Right atrium auricular region (tissue), 2 donors: ENCODE measurements around the gene LITAF. TPM values are rescaled to one million over a fixed set of nuclear protein-coding genes. Genes with fewer than 3 reads are reported as not detected.
A peak's percentile ranks its signal among the peaks of the same experiment; 100 is the strongest.

Experiments used
- DNase-seq: peaks from one replicate; pipeline ENCODE4 v3.0.0-alpha.2; 2019; ENCODE audit warnings: low spot score
- H3K27ac ChIP-seq, 2 donors: fragments of 200-600 bp; sonication (generic); 1 replicate in 1 of 2; 2 replicates in 1 of 2; pipeline ENCODE4 v1.5.1; 2016 to 2019
- H3K27me3 ChIP-seq, 2 donors: fragments of 200-600 bp; sonication (generic); one replicate each; pipeline versions ENCODE4 v1.5.1 to v1.6.0; 2017 to 2019
- H3K36me3 ChIP-seq: fragments of 200-600 bp; sonication (generic); one replicate; pipeline ENCODE4 v1.5.1; 2016
- H3K4me1 ChIP-seq, 2 donors: fragments of 200-600 bp; sonication (generic); one replicate each; pipeline versions ENCODE4 v1.5.1 to v1.6.0; 2017 to 2019
- H3K4me3 ChIP-seq, 2 donors: fragments of 200-600 bp; sonication (generic); 1 replicate in 1 of 2; 2 replicates in 1 of 2; pipeline ENCODE4 v1.5.1; 2017 to 2019; ENCODE audit warnings: mild to moderate bottlenecking in 1 of 2, moderate library complexity in 1 of 2
- H3K9me3 ChIP-seq, 2 donors: fragments of 200-600 bp; sonication (generic); one replicate each; pipeline ENCODE4 v1.5.1; 2019
- total RNA-seq, 2 donors: library from RNA; depleted of rRNA; stranded (reverse); fragments of >200 nt; gene quantifications; one replicate each; pipeline ENCODE4 v1.1.0, GENCODE V29; 2016
- TF ChIP-seq, protein P1 (sequence below), 2 donors: fragments of 200-600 bp; sonication (generic); IDR thresholded peaks; one replicate each; pipeline ENCODE4 v1.5.1; 2019; ENCODE audit warnings: antibody characterized with exemption in 2 of 2

Gene LITAF
- total RNA-seq, 2 donors from 2014 or later = 48.1 to 50.7 TPM

- no peak for DNase-seq
- no peaks in the 10 kb centered on the region for H3K27me3 ChIP-seq
Measured at GRCh38 chr16:11586378-11586855, 302 bp downstream of the LITAF start.

GRCh38 chr16:11585460-11586377 is 1.0 kb downstream of the LITAF start:
- DNase-seq = peak; percentile 72
- peak overlapping the region; percentile 93 to 95 for H3K27ac ChIP-seq
- TF ChIP-seq, protein P1, sequence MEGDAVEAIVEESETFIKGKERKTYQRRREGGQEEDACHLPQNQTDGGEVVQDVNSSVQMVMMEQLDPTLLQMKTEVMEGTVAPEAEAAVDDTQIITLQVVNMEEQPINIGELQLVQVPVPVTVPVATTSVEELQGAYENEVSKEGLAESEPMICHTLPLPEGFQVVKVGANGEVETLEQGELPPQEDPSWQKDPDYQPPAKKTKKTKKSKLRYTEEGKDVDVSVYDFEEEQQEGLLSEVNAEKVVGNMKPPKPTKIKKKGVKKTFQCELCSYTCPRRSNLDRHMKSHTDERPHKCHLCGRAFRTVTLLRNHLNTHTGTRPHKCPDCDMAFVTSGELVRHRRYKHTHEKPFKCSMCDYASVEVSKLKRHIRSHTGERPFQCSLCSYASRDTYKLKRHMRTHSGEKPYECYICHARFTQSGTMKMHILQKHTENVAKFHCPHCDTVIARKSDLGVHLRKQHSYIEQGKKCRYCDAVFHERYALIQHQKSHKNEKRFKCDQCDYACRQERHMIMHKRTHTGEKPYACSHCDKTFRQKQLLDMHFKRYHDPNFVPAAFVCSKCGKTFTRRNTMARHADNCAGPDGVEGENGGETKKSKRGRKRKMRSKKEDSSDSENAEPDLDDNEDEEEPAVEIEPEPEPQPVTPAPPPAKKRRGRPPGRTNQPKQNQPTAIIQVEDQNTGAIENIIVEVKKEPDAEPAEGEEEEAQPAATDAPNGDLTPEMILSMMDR (IDR thresholded peaks at IDR 0.05) = no peak
- H3K9me3 ChIP-seq = peaks cover 0 to 6% of the 10 kb centered on the region in 2 donors
- no peaks in the 10 kb centered on the region for H3K27me3 ChIP-seq
- H3K4me3 ChIP-seq = peak overlapping the region; percentile 57 to 84
- H3K4me1 ChIP-seq = peaks cover 0 to 32% of the 10 kb centered on the region in 2 donors
- no peaks in the 10 kb centered on the region for H3K36me3 ChIP-seq

More at GRCh38 chr16:11586378-11586855, 302 bp downstream of the LITAF start:
- peak overlapping the region; percentile 57 to 84 for H3K4me3 ChIP-seq
- H3K36me3 ChIP-seq = no peaks in the 10 kb centered on the region
- H3K9me3 ChIP-seq = peaks cover 0 to 6% of the 10 kb centered on the region in 2 donors
- TF ChIP-seq, protein P1 (IDR thresholded peaks at IDR 0.05) = no peak
- H3K4me1 ChIP-seq = peaks cover 0 to 32% of the 10 kb centered on the region in 2 donors
- H3K27ac ChIP-seq = peak overlapping the region; percentile 93 to 95

- Histone ChIP-seq H3K27me3 (no peaks in the 10 kb centered on the region), H3K9me3 (peaks cover 0 to 6% of the 10 kb centered on the region in 2 donors), H3K4me3 (no peak overlapping the region), H3K36me3 (no peaks in the 10 kb centered on the region), H3K27ac (peak overlapping the region; percentile 57 to 71), H3K4me1 (peaks cover 0 to 32% of the 10 kb centered on the region in 2 donors)
- TF ChIP-seq, protein P1 (IDR thresholded peaks at IDR 0.05) = no peak
- no peak for DNase-seq
Measured at GRCh38 chr16:11583889-11584565, 2.7 kb downstream of the LITAF start.

DNA sequence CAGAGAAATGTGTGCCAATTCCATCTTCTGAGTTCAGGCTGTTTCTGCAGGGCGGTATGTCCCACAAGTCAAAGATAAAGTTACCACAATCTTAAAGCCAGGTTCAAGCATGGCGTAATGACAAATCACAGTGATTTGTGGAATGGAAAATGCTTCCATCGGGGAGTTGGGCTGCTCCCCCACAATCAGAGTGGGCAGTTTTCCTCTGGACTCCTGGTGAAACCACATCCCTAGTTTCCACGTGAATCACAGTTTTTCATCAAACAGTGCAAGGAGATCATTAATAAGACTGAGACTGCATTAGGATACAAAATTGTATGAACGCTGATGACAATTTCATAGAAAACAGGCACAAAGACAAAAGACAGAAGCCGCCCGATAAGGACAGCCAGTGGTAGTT is 3.6 kb downstream of the LITAF start:
- H3K27me3 ChIP-seq = no peaks in the 10 kb centered on the region
- peaks cover 0 to 32% of the 10 kb centered on the region in 2 donors for H3K4me1 ChIP-seq
- H3K27ac ChIP-seq = peak overlapping the region; percentile 2 to 71
- TF ChIP-seq, protein P1 (IDR thresholded peaks at IDR 0.05) = no peak
- H3K9me3 ChIP-seq = peaks cover 0 to 6% of the 10 kb centered on the region in 2 donors
- no peaks in the 10 kb centered on the region for H3K36me3 ChIP-seq
- no peak overlapping the region for H3K4me3 ChIP-seq
- DNase-seq = no peak

DNA sequence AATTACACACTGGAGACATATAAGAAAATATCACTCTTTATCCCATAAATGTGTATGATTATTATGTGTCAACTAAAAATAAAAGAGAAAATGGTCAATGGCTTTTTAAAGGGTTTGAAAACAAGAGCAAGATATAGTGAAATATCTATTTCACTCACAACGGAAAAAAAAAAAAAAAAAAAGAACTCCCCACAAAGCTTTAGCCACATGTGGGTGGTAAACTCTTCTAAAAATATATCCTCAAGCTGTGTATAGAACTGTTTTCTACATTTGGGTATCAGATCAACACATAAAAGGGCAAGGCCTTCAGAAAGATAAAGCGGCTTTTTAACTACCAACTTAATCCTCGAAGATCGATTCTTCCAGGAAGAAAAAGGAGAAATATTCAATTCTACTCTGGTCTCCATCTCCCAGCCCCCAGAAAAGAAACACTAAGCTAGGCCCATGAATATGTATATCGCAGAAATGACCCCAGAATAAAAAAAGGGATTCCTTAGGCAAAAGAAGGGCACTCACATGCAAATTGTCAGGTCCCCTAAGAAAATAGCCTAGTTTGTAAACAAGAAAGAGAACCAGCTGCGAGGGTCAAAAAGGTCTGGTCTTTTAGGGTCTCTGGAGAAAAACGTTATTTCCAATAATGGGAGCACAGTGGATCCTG is 4.4 kb downstream of the LITAF start:
- DNase-seq = no peak
- Histone ChIP-seq H3K4me1 (peaks cover 0 to 25% of the 10 kb centered on the region in 2 donors), H3K27ac (peak overlapping the region; percentile 2 to 71), H3K9me3 (peaks cover 0 to 6% of the 10 kb centered on the region in 2 donors), H3K36me3 (no peaks in the 10 kb centered on the region), H3K27me3 (no peaks in the 10 kb centered on the region), H3K4me3 (no peak overlapping the region)
- TF ChIP-seq, protein P1 (IDR thresholded peaks at IDR 0.05) = no peak
